Choroid plexus epithelial cell (primary cell): Measurements from ENCODE around the gene GLYR1.

Experiments
- DNase-seq: peaks from one replicate; pipeline ENCODE4 v3.0.0-alpha.2; 2010; ENCODE audit warnings: low read depth
- H3K4me3 ChIP-seq: 2 replicates; pipeline ENCODE4 v1.5.1; 2011; ENCODE audit warnings: low read depth, mild to moderate bottlenecking, control low read depth, low read length, moderate library complexity
- TF ChIP-seq, protein P1 (sequence below): conservative IDR thresholded peaks from 2 replicates; pipeline ENCODE4 v1.5.1; 2011; ENCODE audit warnings: low read depth, mild to moderate bottlenecking, control low read depth, inconsistent platforms, low read length, moderate library complexity

The GLYR1 gene

DNA sequence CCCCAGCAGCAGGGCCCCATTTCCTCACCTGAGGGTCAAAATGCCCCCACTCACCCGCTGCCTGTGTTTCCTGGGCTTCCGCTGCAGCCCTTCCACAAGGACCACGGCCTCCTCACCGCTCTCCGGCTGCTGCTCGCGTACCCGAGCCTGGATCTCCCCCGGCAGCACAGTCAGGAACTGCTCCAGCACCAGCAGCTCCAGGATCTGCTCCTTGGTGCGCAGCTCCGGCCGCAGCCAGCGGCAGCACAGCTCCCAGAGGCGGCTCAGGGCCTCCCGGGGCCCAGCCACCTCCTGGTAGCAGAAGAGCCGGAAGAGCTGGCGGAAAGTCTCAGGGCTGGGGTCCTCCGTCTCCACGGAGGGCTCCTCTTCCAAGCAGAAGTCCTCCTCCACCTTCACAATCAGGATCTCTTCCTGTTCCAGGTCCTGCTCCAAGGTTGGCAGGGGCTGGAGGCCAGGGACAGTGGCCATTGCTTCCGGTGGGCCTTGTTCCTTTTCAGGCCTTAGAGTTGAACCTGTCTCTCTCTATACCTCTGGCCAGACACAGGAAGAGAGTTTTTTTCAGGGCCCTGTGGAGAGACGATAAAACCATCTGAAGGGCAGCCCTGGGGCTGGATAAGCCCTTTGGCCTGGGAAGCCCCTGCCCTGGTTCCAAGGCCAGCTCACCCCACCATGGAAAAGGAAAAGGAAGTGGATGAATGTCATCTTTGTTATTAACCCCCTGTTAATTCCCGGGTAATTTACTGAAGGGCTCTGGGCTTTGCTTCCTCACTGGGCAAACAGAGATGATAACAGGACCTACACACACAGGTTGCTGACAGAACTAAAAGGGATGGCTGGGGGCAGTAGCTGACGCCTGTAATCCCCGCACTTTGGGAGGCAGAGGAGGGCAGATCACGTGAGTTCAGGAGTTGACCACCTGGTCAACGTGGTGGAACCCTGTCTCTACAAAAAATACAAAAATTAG lies 81.3 kb downstream of the GLYR1 start:
- H3K4me3 ChIP-seq = peak overlapping the region; percentile 92

DNA sequence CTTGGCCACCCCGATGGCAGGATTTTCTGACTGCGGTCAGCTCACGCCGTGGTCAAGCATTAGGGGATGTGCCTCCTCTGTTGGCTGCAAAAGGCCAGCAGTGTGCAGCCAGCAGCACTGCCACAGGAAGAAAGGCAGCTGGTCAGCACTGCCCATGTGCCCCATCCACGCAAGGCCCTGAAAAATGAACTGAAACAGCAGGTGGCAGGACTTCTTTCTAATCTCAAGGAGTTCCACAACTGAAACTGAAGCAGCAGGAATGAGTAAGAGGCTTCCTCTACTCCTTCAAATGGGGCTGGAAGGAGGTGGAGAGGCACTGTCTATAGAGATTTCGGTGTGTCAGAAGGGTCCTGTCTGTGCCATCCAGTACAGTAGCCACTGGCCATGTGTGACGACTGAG lies 83.3 kb downstream of the GLYR1 start:
- TF ChIP-seq, protein P1, sequence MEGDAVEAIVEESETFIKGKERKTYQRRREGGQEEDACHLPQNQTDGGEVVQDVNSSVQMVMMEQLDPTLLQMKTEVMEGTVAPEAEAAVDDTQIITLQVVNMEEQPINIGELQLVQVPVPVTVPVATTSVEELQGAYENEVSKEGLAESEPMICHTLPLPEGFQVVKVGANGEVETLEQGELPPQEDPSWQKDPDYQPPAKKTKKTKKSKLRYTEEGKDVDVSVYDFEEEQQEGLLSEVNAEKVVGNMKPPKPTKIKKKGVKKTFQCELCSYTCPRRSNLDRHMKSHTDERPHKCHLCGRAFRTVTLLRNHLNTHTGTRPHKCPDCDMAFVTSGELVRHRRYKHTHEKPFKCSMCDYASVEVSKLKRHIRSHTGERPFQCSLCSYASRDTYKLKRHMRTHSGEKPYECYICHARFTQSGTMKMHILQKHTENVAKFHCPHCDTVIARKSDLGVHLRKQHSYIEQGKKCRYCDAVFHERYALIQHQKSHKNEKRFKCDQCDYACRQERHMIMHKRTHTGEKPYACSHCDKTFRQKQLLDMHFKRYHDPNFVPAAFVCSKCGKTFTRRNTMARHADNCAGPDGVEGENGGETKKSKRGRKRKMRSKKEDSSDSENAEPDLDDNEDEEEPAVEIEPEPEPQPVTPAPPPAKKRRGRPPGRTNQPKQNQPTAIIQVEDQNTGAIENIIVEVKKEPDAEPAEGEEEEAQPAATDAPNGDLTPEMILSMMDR = no peak
- DNase-seq = peak; percentile 15
- H3K4me3 ChIP-seq = no peak overlapping the region

More for the DNA sequence above, 81.3 kb downstream of the GLYR1 start:
- TF ChIP-seq, protein P1 = no peak
- DNase-seq = no peak

DNA sequence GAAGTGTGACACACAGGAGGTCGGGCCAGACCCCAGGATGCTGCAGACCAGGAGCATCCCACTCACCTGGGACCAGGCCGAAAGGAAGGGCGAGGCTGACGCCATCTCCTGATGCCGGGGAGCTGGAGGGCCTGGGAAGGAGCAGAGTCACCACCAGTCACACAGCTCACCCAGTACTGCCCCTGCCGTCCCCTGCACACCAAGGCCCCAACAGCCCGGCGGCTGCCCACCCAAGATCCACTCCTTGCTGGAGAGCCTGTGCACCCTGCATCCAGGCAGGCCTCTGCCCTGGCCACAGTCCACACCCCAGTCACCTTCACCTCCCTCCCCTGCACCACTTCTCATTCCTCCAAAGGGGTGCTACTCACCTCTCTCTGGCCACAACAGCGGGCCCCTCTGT lies 84.9 kb downstream of the GLYR1 start:
- H3K4me3 ChIP-seq = no peak overlapping the region
- DNase-seq = no peak
- TF ChIP-seq, protein P1 = no peak

DNA sequence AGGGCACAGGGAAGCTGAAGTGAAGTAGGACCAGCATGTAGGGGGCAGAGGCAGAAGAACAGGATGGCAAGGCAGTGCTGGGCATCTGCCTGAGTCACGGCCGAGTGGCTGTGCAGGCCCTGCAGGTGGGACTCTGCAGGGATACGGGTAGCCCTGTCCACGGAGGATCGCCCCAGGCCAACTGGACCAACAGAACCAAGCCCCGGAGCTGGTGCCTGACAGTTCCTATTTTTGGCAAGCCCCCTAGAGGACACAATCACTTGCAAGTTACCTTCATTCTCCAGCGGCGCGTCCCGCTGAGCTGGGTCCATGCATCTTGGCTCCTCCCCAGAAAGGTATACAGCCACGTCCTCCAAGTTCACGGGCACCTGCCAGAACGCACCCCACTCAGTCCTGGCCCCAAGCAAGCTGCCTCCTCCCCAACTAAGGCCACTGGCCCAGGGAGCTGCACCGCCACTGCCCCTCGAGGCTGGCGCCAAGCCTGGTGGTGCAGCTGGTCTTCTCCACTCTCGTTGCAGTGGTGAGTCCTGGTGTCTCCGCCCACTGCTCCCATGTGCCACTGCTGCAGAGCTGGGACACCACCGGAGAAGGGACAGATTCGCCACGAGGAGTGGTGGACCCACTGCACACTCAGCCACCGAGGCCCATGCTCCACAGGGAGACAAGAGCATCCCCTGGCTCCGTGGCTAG lies 86.7 kb downstream of the GLYR1 start:
- DNase-seq = no peak
- no peak overlapping the region for H3K4me3 ChIP-seq
- TF ChIP-seq, protein P1 = no peak

DNA sequence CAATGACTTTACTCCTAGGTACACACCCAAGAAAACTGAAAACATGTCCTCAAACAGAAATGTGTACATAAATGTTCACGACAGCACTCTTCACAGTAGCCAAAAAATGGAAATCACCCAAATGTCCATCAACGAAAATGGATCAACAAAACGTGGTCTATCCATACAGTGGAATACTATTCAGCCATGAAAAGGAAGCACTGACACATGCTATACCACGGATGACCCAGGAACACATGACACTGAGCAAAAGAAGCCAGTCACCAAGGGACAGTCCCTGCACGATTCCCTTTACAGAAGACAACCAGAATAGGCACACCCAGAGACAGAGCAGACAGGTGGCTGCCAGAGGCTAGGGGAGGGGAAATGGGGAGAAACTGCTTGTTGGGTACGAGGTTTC lies 91.4 kb downstream of the GLYR1 start:
- H3K4me3 ChIP-seq = no peak overlapping the region
- DNase-seq = no peak
- TF ChIP-seq, protein P1 = no peak

DNA sequence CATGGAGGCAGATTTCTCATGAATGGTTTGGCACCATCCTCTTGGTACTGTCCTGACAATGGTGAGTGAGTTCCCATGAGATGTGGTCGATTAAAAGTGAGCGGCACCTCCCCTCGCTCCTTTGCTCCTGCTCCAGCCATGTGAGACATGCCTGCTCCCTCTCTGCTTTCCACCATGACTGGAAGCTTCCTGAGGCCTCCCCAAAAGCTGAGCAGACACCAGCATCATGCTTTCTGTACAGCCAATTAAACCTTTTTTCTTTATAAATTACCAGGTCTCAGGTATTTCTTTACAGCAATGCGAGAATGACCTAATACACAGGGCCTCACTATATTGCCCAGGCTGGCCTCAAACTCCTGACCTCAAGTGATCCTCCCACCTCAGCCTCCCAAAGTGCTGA lies 92.2 kb downstream of the GLYR1 start:
- DNase-seq = no peak
- H3K4me3 ChIP-seq = no peak overlapping the region
- TF ChIP-seq, protein P1 = no peak
